ENCODE measurements around the gene LMX1B.

DNA sequence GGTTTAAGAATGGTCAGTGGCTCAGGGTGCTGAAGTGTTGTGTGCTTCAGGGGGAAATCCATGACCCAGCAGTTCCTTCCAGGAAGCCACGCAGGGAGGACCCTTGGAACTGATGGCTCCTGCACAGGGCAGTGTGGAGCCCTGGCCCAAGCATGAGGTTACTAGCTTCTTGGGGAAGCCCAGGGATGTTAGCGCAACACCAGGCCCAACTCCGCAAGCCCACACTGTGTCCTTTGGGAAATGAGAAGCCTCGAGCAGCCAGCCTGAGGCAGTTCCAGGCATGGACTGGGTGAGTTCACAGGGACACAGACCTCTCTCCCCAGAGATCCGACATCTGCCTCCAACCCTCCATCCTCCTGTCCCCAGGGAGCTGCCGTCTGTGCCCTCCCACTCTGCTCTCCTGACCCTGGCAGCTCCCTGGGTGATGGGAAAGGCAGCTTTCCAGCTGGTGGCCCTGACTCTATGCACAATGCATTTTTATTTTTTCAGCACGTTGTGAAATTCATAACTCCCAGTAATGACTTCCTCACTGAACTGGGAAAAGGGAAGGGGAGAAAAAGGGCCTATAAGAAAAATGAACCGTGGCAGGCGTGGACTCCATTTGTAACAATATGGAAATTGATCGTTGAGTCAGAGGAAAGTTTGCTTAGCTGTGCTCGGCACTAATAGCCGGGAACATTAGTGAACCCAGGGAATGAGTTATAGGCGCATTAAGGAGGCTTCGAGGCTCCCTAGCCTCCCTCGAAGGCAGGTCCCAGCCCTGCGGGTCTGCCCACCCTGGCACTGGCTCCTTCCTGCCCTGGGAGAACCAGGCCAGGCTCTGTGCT is 34.1 kb downstream of the LMX1B start:
- TF ChIP-seq POLR2A (IDR thresholded peaks at IDR 0.05; ENCODE audit: low read length), result no peak
- no peak for TF ChIP-seq GATA1 (IDR thresholded peaks at IDR 0.05; ENCODE audit: low read depth, low read length)

All from erythroblast (primary cell).